ENCODE data around the gene MDN1. TPM values are rescaled to one million over a fixed set of nuclear protein-coding genes. Genes with fewer than 3 reads are reported as not detected.

MDN1 gene
- total RNA-seq, 1 experiment from 2014 or later = 53.6 TPM

- no peak for TF ChIP-seq CTCF (IDR thresholded peaks at IDR 0.05 in 2 of 3, conservative IDR thresholded peaks at IDR 0.05 in 1 of 3; ENCODE audit: borderline replicate concordance in 1 of 3, insufficient read depth in 1 of 3, low read depth in 2 of 3, low read length in 2 of 3)
- TF ChIP-seq FOSL1 (IDR thresholded peaks at IDR 0.05; ENCODE audit: low read depth) = no peak
- no peak for TF ChIP-seq TCF7L2 (IDR thresholded peaks at IDR 0.05; ENCODE audit: borderline replicate concordance, extremely low read depth, insufficient read depth, insufficient read length)
- TF ChIP-seq MAX (IDR thresholded peaks at IDR 0.05) = no peak
- TF ChIP-seq REST (IDR thresholded peaks at IDR 0.05; ENCODE audit: low read depth) = no peak
- no peak for TF ChIP-seq SP1 (IDR thresholded peaks at IDR 0.05; ENCODE audit: low read depth)
- TF ChIP-seq JUND (IDR thresholded peaks at IDR 0.05) = no peak
- TF ChIP-seq CEBPB (IDR thresholded peaks at IDR 0.05; ENCODE audit: low read depth) = no peak
Measured at GRCh38 chr6:89667872-89668556, 151.6 kb downstream of the MDN1 start (continued).
